ENCODE data around the gene LARGE1.

LARGE1 gene

DNA sequence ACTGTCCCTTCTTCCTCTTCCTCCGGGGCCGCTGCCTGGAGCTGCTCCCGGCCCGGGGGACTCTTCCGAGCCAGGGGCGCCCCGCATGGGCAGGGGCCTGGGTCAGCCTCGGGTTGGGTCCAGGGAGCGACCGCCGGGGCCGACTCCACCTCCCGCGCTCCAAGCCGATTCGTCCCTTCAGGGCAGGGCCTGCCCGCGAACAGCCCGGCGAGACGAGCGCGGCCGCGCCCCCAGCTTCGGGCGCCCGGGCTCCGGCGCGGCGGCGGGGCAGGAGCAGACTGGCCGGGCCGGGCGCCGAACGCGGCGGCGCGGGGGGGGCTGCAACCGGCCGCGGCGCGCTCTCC lies at the start of gene LARGE1:
TSS of gene LARGE1 (minus strand) at position 280 of the 344 bp plus-strand sequence.
- no peak for DNase-seq (ENCODE audit: low spot score)

DNA sequence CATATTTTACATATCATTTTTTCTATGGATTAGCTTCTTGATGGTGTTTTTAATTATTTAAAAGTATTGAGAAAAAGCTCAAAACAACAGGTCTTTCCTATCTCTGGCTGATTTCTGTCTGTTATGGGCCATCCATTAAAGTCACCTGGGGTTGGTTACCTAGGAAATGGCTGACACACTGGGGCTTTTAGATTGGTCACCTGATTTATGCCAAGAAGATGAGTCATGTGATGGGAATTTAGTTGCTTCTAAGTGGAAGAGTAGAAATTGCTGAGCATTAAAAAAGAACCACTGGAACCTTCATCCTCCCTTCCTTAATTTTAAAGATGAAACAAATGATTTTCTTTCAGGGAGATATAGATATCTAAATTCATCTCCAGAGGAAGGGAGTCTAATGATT lies 48.8 kb upstream of the LARGE1 start:
- DNase-seq (ENCODE audit: low spot score) = no peak

DNA sequence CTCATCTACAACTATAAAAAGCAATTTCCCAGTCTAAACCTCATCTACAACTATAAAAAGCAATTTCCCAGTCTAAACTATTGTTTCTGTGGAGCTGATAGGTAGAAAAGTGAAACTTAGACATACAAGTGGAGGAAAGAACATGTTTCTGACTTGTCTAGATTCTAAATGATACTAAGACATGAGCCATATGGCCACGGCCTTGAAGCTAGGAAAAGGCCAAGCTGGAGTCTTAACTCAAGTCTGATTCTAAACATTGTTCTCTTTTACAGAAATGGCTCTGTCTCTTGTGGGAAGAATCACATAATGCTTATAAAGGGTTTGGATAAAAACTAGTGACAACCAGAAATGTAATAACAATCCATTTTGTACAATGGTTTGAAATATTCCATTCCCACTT lies 43.8 kb upstream of the LARGE1 start:
- no peak for DNase-seq (ENCODE audit: low spot score)

- DNase-seq (ENCODE audit: low spot score) = no peak
Observed at GRCh38 chr22:33962409-33962808, 42.1 kb upstream of the LARGE1 start.

- no peak for DNase-seq (ENCODE audit: low spot score)
Observed at GRCh38 chr22:33958741-33959140, 38.5 kb upstream of the LARGE1 start.

- no peak for DNase-seq (ENCODE audit: low spot score)
Observed at GRCh38 chr22:33957086-33957485, 36.8 kb upstream of the LARGE1 start.

GRCh38 chr22:33952776-33953175 lies 32.5 kb upstream of the LARGE1 start:
- no peak for DNase-seq (ENCODE audit: low spot score)

DNA sequence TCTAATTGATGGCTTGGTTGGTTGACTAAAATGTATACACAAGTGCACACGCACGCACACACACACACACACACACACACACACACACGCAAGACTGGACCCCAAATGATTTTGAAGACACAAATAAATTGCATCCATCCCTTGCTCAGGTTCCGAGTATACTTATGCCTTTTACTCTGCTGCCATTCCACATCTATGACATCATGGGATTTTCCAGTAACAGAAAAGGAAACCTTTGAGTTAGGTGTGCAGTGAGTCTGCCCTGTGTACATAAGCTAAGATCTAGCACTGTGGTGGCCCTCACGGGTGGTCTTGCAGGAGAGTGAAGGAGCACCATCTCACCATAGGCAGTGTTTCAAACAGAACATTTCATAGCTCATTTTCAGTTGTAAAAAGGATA lies 20.5 kb upstream of the LARGE1 start:
- no peak for DNase-seq (ENCODE audit: low spot score)

DNA sequence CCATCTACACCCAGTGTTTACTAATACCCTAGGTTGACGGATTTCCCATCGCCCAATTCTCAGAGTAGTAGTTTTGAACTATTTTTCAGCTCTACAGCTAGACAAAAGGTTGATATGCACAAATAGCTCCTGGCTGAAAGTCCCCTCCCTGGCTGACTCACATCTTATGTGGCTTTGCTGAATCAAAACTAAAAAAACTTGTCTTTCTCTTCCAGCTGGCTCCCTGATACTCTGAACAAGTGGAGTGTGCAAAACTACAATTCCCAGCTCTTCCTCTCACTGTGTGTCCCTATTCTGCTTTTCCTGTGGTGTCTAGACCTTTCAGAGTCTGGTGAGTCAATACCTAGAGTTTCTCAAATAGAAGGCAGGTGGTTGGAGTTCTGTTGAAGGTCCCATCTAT lies 12.7 kb upstream of the LARGE1 start:
- no peak for DNase-seq (ENCODE audit: low spot score)

GRCh38 chr22:33931406-33931805 lies 11.1 kb upstream of the LARGE1 start:
- DNase-seq (ENCODE audit: low spot score) = no peak

- DNase-seq (ENCODE audit: low spot score) = no peak
Observed at GRCh38 chr22:33927752-33928151, 7.5 kb upstream of the LARGE1 start.

- no peak for DNase-seq (ENCODE audit: low spot score)
Observed at GRCh38 chr22:33925194-33925593, 4.9 kb upstream of the LARGE1 start.

- no peak for DNase-seq (ENCODE audit: low spot score)
Observed at GRCh38 chr22:33923660-33924246, 3.5 kb upstream of the LARGE1 start.

GRCh38 chr22:33923033-33923432 lies 2.8 kb upstream of the LARGE1 start:
- no peak for DNase-seq (ENCODE audit: low spot score)

DNA sequence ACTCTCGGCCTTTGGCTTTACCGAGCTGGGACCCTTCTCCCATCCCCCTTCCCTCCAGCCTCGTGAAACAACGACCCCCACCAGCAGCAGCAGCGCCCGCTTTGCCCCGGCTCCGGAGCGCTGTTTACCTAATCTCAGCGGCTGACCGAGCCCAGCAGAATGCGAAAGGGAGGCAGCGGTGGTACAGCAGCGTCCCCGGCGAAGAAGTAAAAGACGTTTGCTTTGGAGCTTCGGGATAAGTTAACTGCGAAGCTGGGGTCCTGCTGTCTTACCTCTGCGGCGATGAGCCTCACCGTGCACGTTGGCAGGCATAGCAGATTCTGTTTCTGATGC lies 2.0 kb upstream of the LARGE1 start:
- DNase-seq (ENCODE audit: low spot score) = no peak

DNA sequence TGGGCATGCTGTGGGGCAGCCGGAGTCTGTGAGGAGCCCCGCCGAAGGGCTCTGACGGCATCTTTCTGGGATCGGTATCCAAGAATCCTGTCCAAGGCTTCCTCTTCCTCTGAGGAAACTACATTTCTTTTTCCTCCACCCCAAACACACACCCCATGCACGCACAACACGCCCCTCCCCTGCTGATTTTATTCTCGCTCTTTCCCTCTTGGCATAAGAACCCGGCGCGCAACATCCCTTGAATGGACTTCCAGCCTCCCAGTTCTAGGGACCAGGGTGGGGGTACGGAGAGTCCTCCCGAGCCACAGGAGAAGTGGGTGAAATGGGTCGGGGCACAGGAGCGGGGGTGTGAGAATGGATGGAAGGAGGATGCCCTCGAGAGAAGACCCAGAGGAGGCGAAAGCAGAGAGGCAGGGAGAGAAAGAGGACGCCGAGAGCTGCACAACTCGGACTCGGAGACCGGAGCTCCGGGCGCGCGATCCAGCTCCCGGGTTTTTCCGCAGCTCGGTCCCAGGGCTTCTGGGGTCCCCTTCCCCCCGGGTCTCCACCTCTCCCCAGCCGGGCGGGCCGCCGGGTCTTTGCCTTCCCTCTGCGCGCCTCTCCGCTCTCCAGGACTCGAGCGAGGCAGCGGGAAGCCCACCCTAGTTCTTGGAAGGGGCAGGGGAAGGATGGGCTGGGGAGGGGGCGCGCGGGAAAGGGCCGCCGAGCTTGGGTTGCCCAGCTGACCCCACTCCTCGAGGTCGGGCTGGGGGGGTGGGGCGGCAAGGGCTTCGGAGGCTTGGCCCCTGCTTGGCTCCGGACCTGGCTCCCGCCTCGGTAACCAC lies 1.5 kb upstream of the LARGE1 start:
- DNase-seq (ENCODE audit: low spot score) = no peak

- DNase-seq (ENCODE audit: low spot score) = peak; percentile 71
Observed at GRCh38 chr22:33920927-33921524, 750 bp upstream of the LARGE1 start.

GRCh38 chr22:33919391-33920196 lies 682 bp downstream of the LARGE1 start:
- no peak for DNase-seq (ENCODE audit: low spot score)

DNA sequence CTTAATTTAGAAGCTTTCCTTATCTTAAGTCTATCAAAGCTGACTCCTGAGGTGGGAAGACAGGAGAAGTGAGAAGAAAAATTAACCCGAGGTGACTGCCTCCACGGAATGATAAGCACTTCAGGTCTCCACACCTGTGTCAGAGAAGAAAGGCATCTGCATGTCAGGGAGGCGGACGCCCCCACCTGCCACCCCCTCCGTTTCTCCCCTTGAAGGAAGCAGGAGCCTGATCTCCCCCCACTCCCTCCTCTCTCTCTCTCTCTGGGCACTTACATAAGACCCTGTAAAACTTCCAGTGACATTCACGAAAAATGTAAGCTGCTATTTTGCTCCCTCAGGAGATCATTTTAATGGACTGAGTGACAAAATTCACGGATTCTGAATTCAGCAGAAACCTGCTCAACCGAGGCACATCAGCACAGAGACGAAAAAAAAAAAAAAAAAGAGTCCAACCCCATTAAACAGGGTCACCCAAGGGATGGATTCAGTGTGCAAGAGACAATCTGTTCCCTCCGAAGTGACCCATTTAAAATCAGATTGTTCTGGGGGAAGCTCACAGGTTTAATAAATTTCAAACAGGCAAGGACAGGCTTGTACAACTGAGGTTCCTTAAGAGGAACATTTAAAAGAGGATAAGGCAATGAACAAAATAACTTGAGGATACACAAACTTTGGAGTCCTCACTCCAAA lies 1.5 kb downstream of the LARGE1 start:
- DNase-seq (ENCODE audit: low spot score) = no peak

GRCh38 chr22:33917744-33918406 lies 2.4 kb downstream of the LARGE1 start:
- DNase-seq (ENCODE audit: low spot score) = no peak

- no peak for DNase-seq (ENCODE audit: low spot score)
Observed at GRCh38 chr22:33914699-33915098, 5.6 kb downstream of the LARGE1 start.

GRCh38 chr22:33914131-33914530 lies 6.1 kb downstream of the LARGE1 start:
- DNase-seq (ENCODE audit: low spot score) = no peak
